IPS-NIHi7 (cell line): ENCODE results near the gene SELENON.
A peak's percentile ranks its signal among the peaks of the same experiment; 100 is the strongest.

Experiments used
- DNase-seq: peaks from one replicate; pipeline ENCODE4 v3.0.0; 2012; ENCODE audit warnings: mixed read lengths; ENCODE audit errors: extremely low spot score

Gene SELENON

GRCh38 chr1:25799935-25800702 is at the start of gene SELENON:
Gene SELENON (plus strand): TSS chr1:25800193. CDS start chr1:25800231, 38 bp downstream.
- peak; percentile 95 for DNase-seq

- DNase-seq: no peak
These were observed 48.9 kb upstream of the SELENON start for GRCh38 chr1:25750923-25751605.

- DNase-seq: no peak
These were observed 45.4 kb upstream of the SELENON start for GRCh38 chr1:25754470-25755181.

GRCh38 chr1:25755475-25756125 is 44.4 kb upstream of the SELENON start:
- DNase-seq: no peak

GRCh38 chr1:25756215-25756614 is 43.8 kb upstream of the SELENON start:
- no peak for DNase-seq

GRCh38 chr1:25757151-25757845 is 42.7 kb upstream of the SELENON start:
- no peak for DNase-seq

GRCh38 chr1:25757846-25758185 is 42.2 kb upstream of the SELENON start:
- DNase-seq: no peak

GRCh38 chr1:25758466-25759070 is 41.4 kb upstream of the SELENON start:
- DNase-seq: no peak

- DNase-seq: no peak
These were observed 39.8 kb upstream of the SELENON start for GRCh38 chr1:25760122-25760719.

- no peak for DNase-seq
These were observed 39.1 kb upstream of the SELENON start for GRCh38 chr1:25760871-25761270.

GRCh38 chr1:25763493-25763892 is 36.5 kb upstream of the SELENON start:
- DNase-seq: no peak

GRCh38 chr1:25765136-25765922 is 34.7 kb upstream of the SELENON start:
- DNase-seq: no peak

GRCh38 chr1:25765923-25766589 is 33.9 kb upstream of the SELENON start:
- DNase-seq: no peak

GRCh38 chr1:25766721-25767436 is 33.1 kb upstream of the SELENON start:
- DNase-seq: no peak

GRCh38 chr1:25767437-25767770 is 32.6 kb upstream of the SELENON start:
- DNase-seq: no peak

- no peak for DNase-seq
These were observed 31.0 kb upstream of the SELENON start for GRCh38 chr1:25768999-25769398.

- DNase-seq: no peak
These were observed 30.2 kb upstream of the SELENON start for GRCh38 chr1:25769625-25770383.
